Inflammatory macrophage treated with lipopolysaccharide for 4 hours (primary cell): Measurements from ENCODE around the gene LOX.
A peak's percentile ranks its signal among the peaks of the same experiment; 100 is the strongest.

Source experiments
- DNase-seq: peaks from one replicate; pipeline ENCODE4 v3.0.0-alpha.2; 2020

The LOX gene, protein sequence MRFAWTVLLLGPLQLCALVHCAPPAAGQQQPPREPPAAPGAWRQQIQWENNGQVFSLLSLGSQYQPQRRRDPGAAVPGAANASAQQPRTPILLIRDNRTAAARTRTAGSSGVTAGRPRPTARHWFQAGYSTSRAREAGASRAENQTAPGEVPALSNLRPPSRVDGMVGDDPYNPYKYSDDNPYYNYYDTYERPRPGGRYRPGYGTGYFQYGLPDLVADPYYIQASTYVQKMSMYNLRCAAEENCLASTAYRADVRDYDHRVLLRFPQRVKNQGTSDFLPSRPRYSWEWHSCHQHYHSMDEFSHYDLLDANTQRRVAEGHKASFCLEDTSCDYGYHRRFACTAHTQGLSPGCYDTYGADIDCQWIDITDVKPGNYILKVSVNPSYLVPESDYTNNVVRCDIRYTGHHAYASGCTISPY

DNA sequence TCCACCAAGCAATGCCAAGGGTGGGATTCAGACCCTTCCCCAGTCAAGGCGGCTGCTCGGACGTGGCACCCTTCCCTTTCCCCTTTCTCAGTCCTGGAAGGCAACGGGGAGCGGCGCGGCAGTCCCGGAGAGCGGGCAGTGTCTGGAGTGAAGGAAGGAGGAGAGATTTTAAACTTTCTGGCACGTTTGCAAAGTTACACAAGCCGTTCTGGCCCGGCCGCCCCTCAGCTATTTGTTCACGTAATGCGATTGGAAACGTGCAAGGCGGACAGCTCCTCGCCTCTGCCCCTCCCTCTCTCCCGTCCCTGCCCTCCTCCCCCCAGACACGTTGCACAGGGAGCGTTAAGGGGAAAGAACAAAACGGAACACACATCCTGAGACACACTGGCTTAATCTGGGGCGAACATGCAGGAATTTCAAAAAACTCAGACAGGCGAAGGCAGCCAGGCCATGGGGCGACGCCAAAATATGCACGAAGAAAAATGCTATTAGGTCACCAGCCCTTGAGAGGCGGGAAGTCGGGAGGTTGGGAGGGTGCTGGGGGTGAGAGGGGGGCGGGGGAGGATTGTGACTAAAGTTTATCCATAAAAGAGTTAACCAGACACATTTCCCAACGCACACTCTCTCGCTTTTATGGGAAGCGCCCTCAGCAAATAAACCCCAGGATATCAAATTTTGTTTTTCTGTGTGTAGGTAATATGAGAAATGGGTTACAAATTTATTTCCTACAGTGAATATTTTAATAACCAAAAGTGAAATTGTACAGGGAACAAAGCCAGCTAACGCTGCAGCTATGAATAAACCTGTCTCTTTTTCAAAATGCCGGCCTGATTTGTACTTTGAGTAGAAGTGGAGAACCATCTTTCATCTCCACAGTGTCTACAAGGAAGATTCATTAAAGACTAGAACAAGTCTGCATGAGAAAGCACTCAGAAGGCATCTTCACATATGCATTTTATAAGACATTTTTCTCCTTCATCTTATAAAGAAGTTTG lies at the start of gene LOX:
TSS of gene LOX (minus strand) at position 144 of the 995 bp plus-strand sequence. CDS start 274 bp downstream, outside the sequence.
- no peak for DNase-seq

DNA sequence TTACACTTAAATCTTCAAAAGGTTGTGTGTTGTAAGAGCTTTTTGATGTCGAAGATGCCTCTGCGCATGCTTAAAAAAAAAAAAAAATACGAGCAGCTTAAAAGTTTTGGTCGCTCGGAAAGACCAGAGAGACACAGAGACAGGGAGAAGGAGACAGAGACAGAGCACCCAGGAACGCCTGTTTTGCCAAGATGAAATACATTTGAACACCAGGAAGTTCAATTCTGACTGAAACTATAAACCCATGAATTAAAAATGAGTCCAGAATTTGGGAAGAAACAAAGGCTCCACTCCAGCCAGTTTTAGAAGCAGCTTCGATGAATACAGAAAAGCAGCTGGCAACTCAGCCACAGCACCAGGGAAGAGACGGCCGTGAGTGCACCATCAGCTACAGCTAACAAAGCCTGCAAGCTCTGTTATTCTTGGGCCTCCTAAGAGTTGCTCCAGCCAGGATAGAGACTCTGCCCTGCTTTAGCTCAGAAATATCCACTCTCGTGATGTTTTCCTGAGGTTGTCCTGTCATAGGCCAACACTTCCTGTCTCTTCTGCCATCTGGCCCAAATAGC lies 48.8 kb upstream of the LOX start:
- DNase-seq, result no peak

DNA sequence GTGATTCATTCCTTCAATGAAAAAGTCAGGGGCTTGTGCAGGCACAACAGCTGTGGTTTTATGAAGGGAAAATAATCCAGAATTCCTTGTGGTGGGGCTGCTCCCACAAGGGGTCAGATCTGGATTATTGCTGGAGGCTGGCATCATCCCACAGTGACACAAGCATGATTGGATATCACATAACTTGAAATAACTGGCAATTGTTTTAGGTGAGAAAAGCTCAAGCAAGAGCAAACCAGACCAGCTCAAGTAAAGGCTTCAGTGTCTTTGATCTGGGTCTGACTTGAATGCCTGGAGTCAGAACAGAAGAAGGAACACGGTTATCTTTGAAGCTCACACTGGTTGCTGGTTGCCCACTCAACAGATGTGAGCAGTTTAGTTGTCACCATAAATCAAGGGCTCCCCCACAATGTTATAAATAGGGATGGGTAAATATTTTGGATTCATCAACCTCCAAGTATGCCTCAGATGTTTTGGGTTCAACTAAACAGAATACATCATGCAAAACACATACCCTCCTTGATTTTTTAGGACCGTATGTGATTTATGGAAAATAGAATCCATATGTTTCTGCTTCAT lies 48.2 kb upstream of the LOX start:
- DNase-seq, result no peak

DNA sequence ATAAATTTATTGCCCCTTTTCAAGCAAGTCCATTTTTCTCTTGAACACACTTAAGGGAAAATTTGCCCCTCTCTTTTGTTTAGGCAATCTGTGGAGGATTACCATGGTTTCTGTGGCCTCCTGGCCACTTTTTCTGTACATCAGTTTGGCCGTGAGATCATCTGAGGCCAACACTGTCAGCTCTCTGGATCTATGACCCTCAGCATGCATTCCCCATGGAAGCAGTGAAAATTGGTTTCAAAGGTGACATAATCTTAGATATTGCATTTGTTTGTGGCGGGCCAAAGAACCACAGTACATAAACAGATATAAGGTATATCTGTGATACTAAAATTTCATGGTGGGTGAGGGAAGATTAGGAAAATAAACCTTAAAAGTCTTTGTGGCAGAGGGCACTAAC lies 46.7 kb upstream of the LOX start:
- DNase-seq, result no peak

DNA sequence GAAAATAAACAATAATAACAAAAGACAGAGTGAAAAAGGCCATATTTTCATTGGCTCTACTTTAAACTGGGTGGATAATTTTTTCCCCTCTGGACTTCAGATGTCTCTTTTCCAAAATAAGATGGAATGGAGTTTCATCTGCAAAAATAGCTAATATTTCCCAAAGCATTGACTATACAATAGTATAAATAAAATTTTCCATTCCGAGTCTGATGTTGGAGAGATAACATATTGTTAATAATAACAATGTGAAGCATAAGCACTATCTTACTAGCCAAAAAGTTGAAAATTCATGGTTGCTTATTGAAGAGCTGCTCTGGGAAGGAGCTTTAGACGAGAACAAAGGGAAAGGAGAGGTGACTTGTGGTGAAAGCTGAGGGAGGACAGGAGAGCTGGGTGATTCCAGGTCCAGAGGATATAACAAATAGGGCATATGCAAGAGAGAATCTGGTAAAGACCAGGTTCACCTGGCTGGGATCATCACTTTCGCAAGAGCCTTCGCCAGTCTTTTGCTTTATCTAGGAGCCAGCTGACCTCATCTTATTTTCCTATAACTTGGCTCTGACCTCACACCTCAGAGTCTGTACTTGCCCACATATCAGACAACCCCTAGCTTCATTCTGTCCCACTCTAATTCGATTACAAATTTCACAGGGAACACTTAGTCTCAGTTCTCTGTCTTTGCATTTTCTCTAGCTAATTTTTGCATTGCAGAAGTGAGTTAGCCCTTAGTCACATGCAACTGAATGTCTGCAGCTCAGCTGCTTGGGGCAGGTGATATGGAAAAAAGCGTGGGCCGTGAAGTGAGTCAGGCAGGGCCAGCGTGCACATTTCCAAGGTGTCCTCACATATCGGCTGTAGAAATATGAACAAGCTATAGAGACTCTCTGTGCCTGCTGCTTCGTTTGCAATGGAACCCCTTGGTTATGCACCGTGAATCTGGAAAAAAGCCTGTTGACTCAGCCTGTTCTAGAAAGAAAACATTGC lies 43.7 kb upstream of the LOX start:
- DNase-seq, result no peak

DNA sequence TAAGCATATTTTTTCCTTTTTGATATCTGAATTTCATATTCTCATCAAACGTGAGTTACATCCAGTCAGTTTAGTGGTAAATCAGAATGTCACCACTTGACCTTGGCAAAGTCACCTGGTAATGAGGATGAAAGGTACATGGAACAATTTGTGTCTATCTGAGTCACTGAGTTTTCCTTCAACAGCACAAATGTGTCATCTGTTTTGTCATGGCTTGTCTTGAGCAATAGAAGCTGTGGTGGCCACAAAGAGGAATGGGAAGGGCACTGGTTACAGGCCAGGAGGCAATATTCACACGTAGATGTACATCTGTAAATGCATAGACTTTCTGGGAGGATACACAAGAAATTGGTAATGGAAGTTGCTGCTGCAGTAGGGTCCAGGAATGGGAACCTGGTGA lies 42.9 kb upstream of the LOX start:
- peak; percentile 23 for DNase-seq

DNA sequence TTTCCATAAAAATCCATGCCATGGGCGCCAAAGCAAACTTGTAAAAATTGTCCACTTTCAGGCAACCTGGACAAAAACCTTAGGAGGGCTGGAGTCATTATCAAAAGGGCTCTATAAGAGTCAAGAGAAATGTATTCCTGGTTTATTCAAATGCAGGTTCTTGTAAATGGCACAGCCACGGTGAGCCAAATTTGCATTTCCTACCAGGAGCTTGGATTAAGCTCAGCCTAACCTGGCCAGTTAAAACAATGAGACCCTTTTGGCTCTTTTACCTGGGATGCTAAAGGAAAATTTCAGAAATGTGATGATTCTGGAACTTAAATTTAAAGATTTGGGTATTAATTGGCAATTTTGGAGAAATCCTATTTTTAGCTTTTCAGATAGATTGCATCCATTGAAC lies 42.4 kb upstream of the LOX start:
- no peak for DNase-seq

DNA sequence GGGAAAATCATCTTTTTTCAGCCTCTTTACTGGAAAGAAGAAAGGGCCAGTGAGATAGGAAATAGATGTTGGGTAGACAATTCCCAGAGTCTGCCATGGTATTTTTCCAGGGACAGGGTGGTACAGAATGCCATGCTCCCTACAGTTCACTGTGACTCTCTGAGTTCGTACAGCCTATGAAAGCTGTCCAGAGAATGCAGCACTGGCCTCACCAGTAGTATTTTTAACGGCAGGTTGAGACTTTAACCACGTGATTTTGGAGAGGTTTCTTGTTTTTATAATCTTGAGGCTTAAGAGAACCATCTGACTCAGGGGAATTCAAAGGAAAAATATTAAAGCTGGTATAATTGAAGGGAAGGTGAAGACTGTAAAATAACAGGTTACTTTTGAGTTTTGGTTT lies 41.1 kb upstream of the LOX start:
- no peak for DNase-seq

DNA sequence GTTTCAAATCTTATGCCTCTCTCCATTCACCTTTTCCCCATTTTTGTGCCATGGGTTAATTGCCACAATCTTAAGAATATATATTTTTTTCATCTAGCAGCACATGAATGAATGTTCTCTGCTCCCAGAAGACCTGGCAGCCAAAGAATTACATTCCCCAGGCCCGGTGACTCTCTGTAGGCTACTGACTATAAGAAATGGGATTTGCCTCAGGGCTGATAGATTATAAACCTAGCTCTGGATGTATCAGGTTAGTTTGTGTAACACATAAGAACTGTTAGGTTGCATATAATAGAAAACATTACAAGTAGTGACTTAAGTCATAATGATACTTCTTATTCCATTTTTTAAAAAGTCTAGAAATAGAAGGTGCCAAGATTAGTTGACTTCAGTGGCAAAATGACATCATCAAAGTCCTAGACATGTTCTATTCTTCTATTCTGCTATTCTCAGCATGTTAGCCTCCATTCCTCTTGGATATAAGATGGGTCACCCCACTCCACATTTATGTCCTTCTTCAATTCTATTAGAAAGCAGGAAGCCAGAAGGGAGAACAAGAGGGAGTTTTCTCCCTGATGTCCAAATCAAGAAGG lies 40.4 kb upstream of the LOX start:
- no peak for DNase-seq

DNA sequence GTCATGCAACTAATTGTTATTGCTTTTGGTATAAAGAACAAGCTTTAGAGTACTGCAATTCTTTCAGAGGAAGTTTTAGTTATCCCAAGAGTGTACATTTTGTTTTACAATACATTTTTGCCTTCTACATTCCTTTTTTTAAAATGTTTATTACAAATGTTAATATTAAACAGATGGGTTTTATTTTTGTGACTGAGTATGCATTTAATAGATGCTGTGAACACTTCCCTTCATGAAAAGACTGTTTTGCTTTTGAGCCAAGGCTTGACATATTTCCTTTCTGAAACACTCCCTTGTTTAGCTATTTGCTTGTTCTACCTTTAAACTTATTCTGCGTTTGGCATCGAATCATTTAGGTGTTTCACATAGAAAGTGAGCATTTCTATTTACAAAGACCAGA lies 36.4 kb upstream of the LOX start:
- DNase-seq, result no peak

DNA sequence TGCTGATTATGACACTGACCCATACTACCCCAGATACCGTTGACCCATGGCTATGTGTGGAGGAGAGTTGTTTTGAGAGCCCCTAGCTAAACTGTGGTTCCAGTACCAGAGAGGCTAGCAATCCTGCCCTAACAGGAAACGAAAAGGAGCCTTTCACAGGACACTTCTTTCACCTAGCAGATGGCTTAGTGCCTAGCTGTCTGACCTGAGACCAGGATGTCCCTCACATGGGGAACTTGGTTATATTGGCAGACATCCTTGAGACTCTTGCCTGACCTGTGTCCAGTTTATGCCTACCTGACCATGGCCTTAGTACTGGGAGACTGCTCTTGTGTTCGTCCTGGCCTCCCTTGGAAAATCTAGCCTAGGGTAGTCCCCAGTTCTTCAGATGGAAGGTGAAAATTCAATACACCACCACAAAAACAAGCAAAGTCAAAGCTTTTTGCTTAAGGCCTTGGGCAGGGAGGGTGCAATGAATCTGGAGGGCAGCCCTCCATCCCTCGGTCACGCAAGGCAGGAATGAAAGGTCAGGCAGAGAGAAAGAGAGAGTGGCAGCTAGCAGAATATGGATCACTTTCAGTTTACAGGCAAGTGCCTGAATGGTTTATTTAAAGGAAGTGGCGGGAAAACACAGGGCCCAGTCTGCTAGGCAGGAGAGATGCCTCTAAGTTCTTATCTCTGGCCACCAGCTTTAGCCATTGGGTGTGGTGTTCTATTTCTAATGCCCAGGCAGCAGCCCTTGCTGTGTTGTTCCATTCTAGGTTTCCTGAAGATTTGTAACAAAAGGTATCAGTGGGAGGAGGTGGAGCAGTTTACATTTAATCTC lies 34.9 kb upstream of the LOX start:
- no peak for DNase-seq

DNA sequence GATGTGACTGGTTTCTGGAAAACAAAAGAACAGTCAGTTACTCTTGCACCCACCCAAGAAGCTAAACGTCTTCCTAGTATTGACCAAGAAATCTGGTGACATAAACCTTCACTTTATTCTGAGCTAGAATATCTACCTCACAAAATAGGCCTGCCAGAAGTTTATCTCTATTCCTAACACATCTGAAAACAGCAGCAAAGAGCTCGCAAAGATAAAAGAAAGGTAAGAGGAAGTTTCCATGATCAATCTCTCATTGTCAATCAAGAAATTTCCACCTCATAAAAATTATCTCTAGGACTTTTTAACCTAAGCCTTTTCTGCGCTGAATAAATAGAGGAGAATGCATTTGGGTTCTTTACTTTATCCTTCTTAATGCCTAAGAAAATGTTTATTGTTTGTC lies 34.0 kb upstream of the LOX start:
- no peak for DNase-seq

DNA sequence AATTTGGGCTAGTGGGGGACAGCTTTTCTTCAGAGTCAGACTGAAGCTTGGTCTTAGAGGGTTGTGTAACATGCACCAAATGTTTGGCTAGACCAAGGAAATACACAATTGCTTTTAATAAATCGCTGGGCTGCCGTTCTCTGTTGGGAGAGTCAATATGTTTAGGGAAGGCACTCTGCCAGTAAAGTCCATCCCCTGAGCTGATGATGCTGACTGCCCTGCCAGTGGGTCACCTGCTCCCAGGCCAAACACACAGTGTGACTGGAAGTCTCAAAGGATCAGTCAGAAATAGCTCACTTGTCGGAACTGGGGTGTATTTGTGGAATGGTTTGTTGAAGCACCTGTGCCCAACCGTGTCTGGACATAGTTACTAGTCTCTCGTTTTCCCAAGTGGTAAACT lies 33.4 kb upstream of the LOX start:
- DNase-seq, result no peak

DNA sequence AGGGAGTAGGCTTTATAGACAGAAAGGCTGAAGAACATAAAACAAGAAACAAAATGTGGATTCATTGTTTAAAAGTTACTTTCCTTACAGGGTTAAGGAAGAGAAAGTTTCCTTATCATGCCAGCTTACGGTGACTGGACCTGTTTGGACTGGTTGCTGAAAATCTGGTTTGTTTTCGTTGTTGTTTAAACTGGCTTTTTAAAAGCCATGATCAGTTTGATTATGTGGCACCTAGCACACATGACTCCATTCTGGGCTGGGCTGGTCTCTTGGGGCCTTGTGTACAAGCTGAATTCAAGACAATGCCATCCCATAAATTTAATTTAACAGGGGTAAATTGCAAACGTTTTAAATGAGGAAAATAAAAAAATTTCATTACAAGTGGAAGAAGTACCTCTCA lies 32.9 kb upstream of the LOX start:
- DNase-seq, result no peak

DNA sequence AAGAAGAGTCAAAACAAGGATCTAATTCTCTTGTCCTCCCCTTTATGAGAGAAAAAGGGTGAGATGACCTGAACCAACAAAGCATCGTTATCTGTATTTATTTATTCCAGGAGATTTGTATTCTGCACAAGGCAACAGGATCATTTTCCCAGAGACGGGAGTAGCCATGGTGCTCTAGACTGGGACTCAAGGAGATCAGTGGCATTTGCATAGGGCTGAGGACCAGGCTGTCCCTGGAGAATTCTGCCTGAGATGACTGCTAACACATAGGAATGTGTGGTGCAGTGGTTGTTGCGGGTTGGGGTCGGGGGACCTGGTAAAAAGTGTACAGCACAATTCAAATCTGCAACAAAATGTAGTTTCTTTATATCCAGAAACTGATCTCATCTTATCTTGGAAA lies 29.0 kb upstream of the LOX start:
- no peak for DNase-seq

DNA sequence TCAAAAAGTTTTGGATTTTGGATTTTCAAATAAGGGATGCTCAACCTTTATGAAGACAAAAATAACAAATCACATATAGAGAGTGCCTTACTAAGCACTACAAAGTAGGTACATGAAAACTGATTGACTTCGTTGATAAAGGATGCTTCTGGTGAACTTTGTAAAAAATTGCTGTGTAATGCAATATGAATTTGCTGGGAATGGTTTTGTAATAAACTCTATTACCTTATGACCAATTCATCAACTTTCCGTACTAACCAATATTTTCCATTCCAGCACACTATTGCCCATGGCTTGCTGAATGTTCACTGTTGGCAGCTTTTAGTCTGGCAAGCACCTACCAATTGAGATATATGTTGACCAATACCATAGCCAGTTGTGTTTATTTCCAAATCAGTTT lies 27.9 kb upstream of the LOX start:
- no peak for DNase-seq

DNA sequence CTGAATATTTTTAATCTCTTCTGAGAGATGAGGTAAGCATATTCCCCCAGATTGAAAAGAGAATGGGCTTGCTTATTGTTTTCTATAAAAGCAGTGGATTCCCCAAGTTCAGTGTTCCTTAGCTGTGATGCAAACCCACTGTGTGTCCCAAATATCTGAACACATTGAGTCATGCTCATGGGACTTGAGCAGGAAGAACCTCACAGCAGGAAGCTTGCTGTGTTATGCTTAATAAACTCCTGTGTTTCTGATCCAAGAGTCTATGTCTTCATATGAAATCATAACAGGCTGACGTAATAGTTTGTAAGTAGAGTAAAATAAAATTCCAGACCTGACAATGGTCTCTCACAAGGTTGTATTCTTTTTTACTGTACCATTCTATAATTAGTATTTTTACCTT lies 24.8 kb upstream of the LOX start:
- peak; percentile 53 for DNase-seq

DNA sequence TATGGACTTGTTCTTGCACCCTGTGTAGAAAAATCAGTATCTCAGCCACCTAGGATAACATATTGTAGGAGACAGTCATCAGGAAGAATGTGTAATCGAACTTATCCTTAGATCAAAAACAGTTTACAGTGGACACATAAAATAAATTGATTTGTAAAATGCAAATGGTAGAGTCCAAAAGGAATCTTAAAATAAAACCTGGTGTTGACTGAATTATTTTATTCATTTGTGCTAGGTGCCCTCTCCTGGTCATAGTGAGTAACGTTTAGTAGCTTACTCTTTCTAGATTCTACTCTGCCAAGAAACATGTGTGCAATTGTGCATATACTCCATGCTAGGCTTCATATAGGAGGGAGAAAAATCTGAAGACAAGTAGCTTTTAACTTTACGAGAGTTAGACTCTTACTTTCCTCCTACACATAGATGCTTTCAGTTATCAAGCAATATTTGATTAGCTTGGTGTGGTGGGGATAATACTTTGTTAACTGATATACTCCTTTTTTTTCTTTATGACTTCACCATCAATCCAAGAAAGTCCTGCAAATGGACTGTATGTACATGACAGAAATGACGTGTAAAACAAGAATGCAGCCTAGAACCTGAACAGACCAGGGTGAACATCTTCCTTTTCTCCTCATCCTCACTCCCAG lies 23.7 kb upstream of the LOX start:
- DNase-seq, result peak; percentile 59

DNA sequence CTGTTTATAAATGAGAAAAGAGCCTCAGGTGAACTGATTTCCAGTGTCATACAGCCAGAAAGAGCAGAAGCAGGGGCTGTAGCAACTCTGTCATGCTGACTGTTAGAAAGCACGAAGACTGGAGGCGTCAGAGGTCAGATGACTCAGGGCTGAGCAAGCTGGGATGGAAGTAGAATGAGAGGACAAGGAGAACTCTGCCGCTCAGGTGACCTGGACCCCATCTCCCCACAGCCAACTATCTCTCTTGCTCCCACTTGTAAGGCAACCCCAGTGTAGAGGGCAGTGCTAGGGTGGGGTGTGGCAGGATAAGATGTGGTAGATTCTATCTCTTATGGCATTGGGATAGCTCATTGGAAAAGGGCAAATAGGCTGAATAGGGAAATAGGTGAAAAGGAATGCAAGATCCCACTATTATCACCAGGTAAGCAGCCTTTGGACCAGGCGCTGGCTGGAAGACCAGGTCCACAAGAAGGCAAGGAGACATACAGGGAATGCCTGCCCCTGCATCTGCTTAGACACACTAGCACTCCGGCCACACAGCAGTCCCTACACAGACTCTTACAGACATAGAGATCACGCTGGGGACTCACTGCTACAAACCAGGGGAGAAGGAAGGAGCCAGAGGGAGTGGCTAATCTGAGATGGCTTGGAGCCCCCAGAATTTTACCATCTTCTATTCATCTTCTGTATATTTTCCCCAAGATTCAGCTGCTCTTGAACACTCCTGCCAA lies 21.2 kb upstream of the LOX start:
- no peak for DNase-seq
